H1 (cell line): ENCODE data around the gene ARL14. TPM values are rescaled to one million over a fixed set of nuclear protein-coding genes. Genes with fewer than 3 reads are reported as not detected.

Source experiments
- CTCF ChIA-PET: fragments of 300-600 bp; sonication (Branson Sonifier 250); formaldehyde crosslinking; loops from one replicate; lab custom pipeline; 2021; ENCODE audit not compliant: partially characterized antibody; lab: Charles Lee
- POLR2A ChIA-PET: fragments of 300-600 bp; sonication (Branson Sonifier 250); formaldehyde crosslinking; loops from one replicate; lab custom pipeline; 2021; ENCODE audit warnings: inconsistent platforms; ENCODE audit not compliant: partially characterized antibody; lab: Charles Lee
- DNase-seq, 2 experiments: peaks; one replicate each; pipeline versions ENCODE4 v3.0.0 to v3.0.0-alpha.2; 2010 to 2022; ENCODE audit warnings: low spot score in 2 of 2, low read depth in 1 of 2, mixed read lengths in 1 of 2
- FAIRE-seq: peaks from 2 replicates; lab custom pipeline; 2011; peaks lifted over from hg19 to GRCh38; lab: Jason Lieb, UNC
- H2AFZ ChIP-seq: 2 replicates; pipeline ENCODE4 v1.8.1; 2012; ENCODE audit warnings: low read length, inconsistent platforms
- H2AK5ac ChIP-seq: 2 replicates; pipeline ENCODE4 v1.6.1; 2013; ENCODE audit warnings: low read depth, low read length
- H2BK120ac ChIP-seq: replicated peaks from 2 replicates; pipeline ENCODE3; 2013; ENCODE audit warnings: low read depth, low read length, inconsistent platforms
- H2BK12ac ChIP-seq: 2 replicates; pipeline ENCODE4 v1.6.1; 2013; ENCODE audit warnings: low read depth, low read length
- H2BK15ac ChIP-seq: 2 replicates; pipeline ENCODE4 v1.6.1; 2013; ENCODE audit warnings: low read length
- H2BK20ac ChIP-seq: 2 replicates; pipeline ENCODE4 v1.6.1; 2013; ENCODE audit warnings: low read length
- H2BK5ac ChIP-seq: 2 replicates; pipeline ENCODE4 v1.6.1; 2013; ENCODE audit warnings: low read depth, low read length
- H3K14ac ChIP-seq: 2 replicates; pipeline ENCODE4 v1.6.1; 2013; ENCODE audit warnings: inconsistent platforms; ENCODE audit not compliant: insufficient read length
- H3K18ac ChIP-seq: 2 replicates; pipeline ENCODE4 v1.6.1; 2013; ENCODE audit warnings: low read length; ENCODE audit errors: extremely low read depth
- H3K23ac ChIP-seq: 2 replicates; pipeline ENCODE4 v1.6.1; 2013; ENCODE audit warnings: inconsistent platforms; ENCODE audit not compliant: insufficient read length
- H3K23me2 ChIP-seq: 2 replicates; pipeline ENCODE4 v1.6.1; 2013; ENCODE audit warnings: low read depth, low read length
- H3K27ac ChIP-seq: 2 replicates; pipeline ENCODE4 v1.6.1; 2011; ENCODE audit warnings: low read depth, low read length, inconsistent platforms
- H3K27me3 ChIP-seq, 4 experiments: replicated peaks in 1 of 4; 1 replicate in 1 of 4; 2 replicates in 3 of 4; pipeline versions ENCODE4 v1.6.1 to v1.8.1; 2011 to 2013; ENCODE audit warnings: low read length in 3 of 4, mild to moderate bottlenecking in 3 of 4, inconsistent platforms in 2 of 4, mixed read lengths in 2 of 4, moderate library complexity in 1 of 4; ENCODE audit not compliant: control insufficient read depth in 3 of 4, insufficient read depth in 3 of 4; ENCODE audit errors: extremely low read depth in 1 of 4
- H3K36me3 ChIP-seq, 4 experiments: 2 replicates each; pipeline versions ENCODE4 v1.6.1 to v1.8.1; 2011 to 2013; ENCODE audit warnings: mild to moderate bottlenecking in 4 of 4, low read length in 3 of 4, moderate library complexity in 2 of 4, control low read depth in 1 of 4, inconsistent platforms in 1 of 4; ENCODE audit not compliant: insufficient read depth in 4 of 4, control insufficient read depth in 2 of 4
- H3K4ac ChIP-seq: replicated peaks from 2 replicates; pipeline ENCODE3; 2013; ENCODE audit warnings: low read length, low read depth, mixed read lengths, inconsistent platforms; ENCODE audit not compliant: insufficient read length
- H3K4me1 ChIP-seq, 4 experiments: replicated peaks in 1 of 4; 1 replicate in 1 of 4; 2 replicates in 3 of 4; pipeline versions ENCODE4 v1.6.1 to v1.8.1; 2011 to 2013; ENCODE audit warnings: low read length in 3 of 4, inconsistent platforms in 2 of 4, mixed read lengths in 1 of 4; ENCODE audit not compliant: insufficient read depth in 4 of 4, control insufficient read depth in 3 of 4
- H3K4me2 ChIP-seq, 2 experiments: 2 replicates each; pipeline versions ENCODE4 v1.6.1 to v1.8.1; 2011 to 2013; ENCODE audit warnings: low read depth in 2 of 2, low read length in 2 of 2, control low read depth in 1 of 2, inconsistent platforms in 1 of 2, mild to moderate bottlenecking in 1 of 2; ENCODE audit not compliant: insufficient read depth in 1 of 2
- H3K4me3 ChIP-seq, 4 experiments: fragments of 200-600, 300-600 bp in 1 of 4; sonication (generic), shearing (Covaris generic), sonication (Bioruptor Twin) in 1 of 4; 2 replicates each; pipeline versions ENCODE4 v1.5.1 to v1.8.1; 2011 to 2016; ENCODE audit warnings: low read length in 4 of 4, low read depth in 3 of 4, control low read depth in 2 of 4, inconsistent platforms in 2 of 4, mild to moderate bottlenecking in 2 of 4, mixed read lengths in 1 of 4, moderate library complexity in 1 of 4; ENCODE audit not compliant: insufficient read depth in 2 of 4; ENCODE audit errors: extremely low read depth in 1 of 4
- H3K56ac ChIP-seq: replicated peaks from 2 replicates; pipeline ENCODE3; 2013; ENCODE audit warnings: low read depth, mild to moderate bottlenecking, mixed read lengths, low read length, inconsistent platforms; ENCODE audit not compliant: insufficient read length
- H3K79me1 ChIP-seq: 2 replicates; pipeline ENCODE4 v1.6.1; 2013; ENCODE audit warnings: low read depth, low read length, control low read depth
- H3K79me2 ChIP-seq, 2 experiments: 2 replicates each; pipeline versions ENCODE4 v1.6.1 to v1.8.1; 2012 to 2013; ENCODE audit warnings: low read length in 2 of 2, mild to moderate bottlenecking in 2 of 2, inconsistent platforms in 1 of 2; ENCODE audit not compliant: insufficient read depth in 2 of 2, control insufficient read depth in 1 of 2
- H3K9ac ChIP-seq, 4 experiments: replicated peaks in 1 of 4; 1 replicate in 1 of 4; 2 replicates in 3 of 4; pipeline versions ENCODE4 v1.6.1 to v1.8.1; 2011 to 2013; ENCODE audit warnings: low read depth in 3 of 4, low read length in 3 of 4, control low read depth in 2 of 4, mild to moderate bottlenecking in 2 of 4, moderate library complexity in 2 of 4, inconsistent platforms in 1 of 4; ENCODE audit errors: extremely low read depth in 1 of 4
- H3K9me3 ChIP-seq, 2 experiments: 2 replicates each; pipeline versions ENCODE4 v1.6.1 to v1.8.1; 2012 to 2013; ENCODE audit warnings: mild to moderate bottlenecking in 2 of 2, moderate library complexity in 2 of 2, control low read depth in 1 of 2, inconsistent platforms in 1 of 2, low read depth in 1 of 2, low read length in 1 of 2, mixed read lengths in 1 of 2; ENCODE audit not compliant: insufficient read depth in 2 of 2
- H4K20me1 ChIP-seq, 2 experiments: replicated peaks in 1 of 2; 2 replicates each; pipeline versions ENCODE3 to v1.8.1; 2011 to 2013; ENCODE audit warnings: inconsistent platforms in 2 of 2, low read length in 2 of 2, mild to moderate bottlenecking in 1 of 2; ENCODE audit not compliant: insufficient read depth in 2 of 2, control insufficient read depth in 1 of 2
- H4K5ac ChIP-seq: 2 replicates; pipeline ENCODE4 v1.6.1; 2013; ENCODE audit warnings: low read length, low read depth, mixed read lengths, inconsistent platforms; ENCODE audit not compliant: insufficient read length
- H4K8ac ChIP-seq: 2 replicates; pipeline ENCODE4 v1.8.0; 2013; ENCODE audit warnings: mild to moderate bottlenecking, moderate library complexity, low read length, inconsistent platforms; ENCODE audit not compliant: insufficient read depth; ENCODE audit errors: extremely low read depth
- H4K91ac ChIP-seq: replicated peaks from 2 replicates; pipeline ENCODE3; 2013; ENCODE audit warnings: low read length, mixed read lengths, inconsistent platforms; ENCODE audit not compliant: insufficient read length
- BACH1 ChIP-seq: IDR thresholded peaks from 2 replicates; pipeline ENCODE4 v1.6.1; 2012; ENCODE audit warnings: low read length, improper control_type of control experiment
- CBX5 ChIP-seq: fragments of 300-800, 300-1000 bp; sonication (generic); IDR thresholded peaks from 2 replicates; pipeline ENCODE4 v1.7.1; 2016; ENCODE audit warnings: antibody characterized with exemption, low read length, low read depth
- CHD1 ChIP-seq: IDR thresholded peaks from 2 replicates; pipeline ENCODE4 v1.6.1; 2012; ENCODE audit warnings: low read depth, low read length, improper control_type of control experiment
- HDAC2 ChIP-seq, 2 experiments: fragments of 300-600 bp in 1 of 2; sonication (generic) in 1 of 2; IDR thresholded peaks; 2 replicates each; pipeline ENCODE4 v1.6.1; 2011 to 2012; ENCODE audit warnings: low read depth in 2 of 2, low read length in 2 of 2, mild to moderate bottlenecking in 2 of 2, moderate library complexity in 2 of 2, borderline replicate concordance in 1 of 2, inconsistent platforms in 1 of 2
- HDAC6 ChIP-seq: IDR thresholded peaks from one replicate; pipeline ENCODE4 v1.7.1; 2012; ENCODE audit warnings: low read depth, mild to moderate bottlenecking, inconsistent platforms, low read length, moderate library complexity
- KDM1A ChIP-seq: fragments of 200-600, 300-600 bp; sonication (generic); IDR thresholded peaks from 2 replicates; pipeline ENCODE4 v1.7.1; 2016; ENCODE audit warnings: mild to moderate bottlenecking, low read length, borderline replicate concordance
- POLR2AphosphoS5 ChIP-seq: IDR thresholded peaks from 2 replicates; pipeline ENCODE4 v1.6.1; 2011; ENCODE audit warnings: low read depth, low read length
- SIN3A ChIP-seq, 2 experiments: IDR thresholded peaks in 1 of 2; conservative IDR thresholded peaks in 1 of 2; 2 replicates each; pipeline ENCODE4 v1.6.1; 2011 to 2012; ENCODE audit warnings: low read length in 2 of 2, improper control_type of control experiment in 1 of 2, low read depth in 1 of 2, mild to moderate bottlenecking in 1 of 2
- SUZ12 ChIP-seq: fragments of 200-600 bp; sonication (generic); IDR thresholded peaks from 2 replicates; pipeline ENCODE4 v1.6.1; 2012; ENCODE audit warnings: mild to moderate bottlenecking, inconsistent platforms, low read length, moderate library complexity, mixed read lengths
- WGBS, 2 experiments: shearing (Covaris generic) in 1 of 2; methylation state at CpG; one replicate each; pipeline versions ENCODE4 v1.1.6 to v1.1.7; 2013 to 2015; ENCODE audit warnings: low lambda C conversion rate in 2 of 2, mixed read lengths in 2 of 2, inconsistent platforms in 1 of 2, low coverage in 1 of 2, missing lambda C conversion rate in 1 of 2; ENCODE audit not compliant: insufficient replicate concordance in 2 of 2, insufficient coverage in 1 of 2, insufficient read length in 1 of 2; ENCODE audit errors: extremely low coverage in 1 of 2, missing lambda C conversion rate in 1 of 2; 5-methylcytosine and 5-hydroxymethylcytosine counted together
- polyA plus RNA-seq, 7 experiments: library from polyadenylated mRNA; depleted of rRNA in 3 of 7; stranded (reverse) in 5 of 7; unstranded in 2 of 7; fragments of >200 nt in 5 of 7; fragments of 200-250 nt in 2 of 7; gene quantifications; 1 replicate in 5 of 7; 2 replicates in 1 of 7; 4 replicates in 1 of 7; pipeline versions ENCODE4 v1.2.1 to v1.2.3, GENCODE V29; 2011 to 2013; ENCODE audit warnings: missing spikeins in 2 of 7, mixed read lengths in 2 of 7
- total RNA-seq: library from RNA; stranded (reverse); fragmentation: NEBNext Ultra II Directional; extraction: Animal tissue kit (Norgen Biotek cat#: 25700); gene quantifications from 2 replicates; pipeline ENCODE4 v1.2.1, GENCODE V29; 2021
- TF ChIP-seq, protein P1 (sequence below), 3 experiments: IDR thresholded peaks; 1 replicate in 2 of 3; 2 replicates in 1 of 3; pipeline versions ENCODE4 v1.5.1 to v1.6.1; 2011; ENCODE audit warnings: low read length in 3 of 3, mild to moderate bottlenecking in 3 of 3, inconsistent platforms in 2 of 3, low read depth in 1 of 3, moderate library complexity in 1 of 3; ENCODE audit not compliant: insufficient read depth in 1 of 3; ENCODE audit errors: control extremely low read depth in 1 of 3

Gene ARL14
- total and polyA plus RNA-seq, 2 of the 8 experiments (the other 6 are each of a cell fraction or from before 2014, with no cell fraction given): not detected

- Histone ChIP-seq H2AFZ (peak overlapping the region; percentile 96), H2BK12ac (no peak overlapping the region)
These were observed 15.3 kb upstream of the ARL14 start for GRCh38 chr3:160661660-160662059.

More at GRCh38 chr3:160661660-160662059, 15.3 kb upstream of the ARL14 start:
- no peak overlapping the region for H2BK5ac ChIP-seq
- TF ChIP-seq, protein P1, sequence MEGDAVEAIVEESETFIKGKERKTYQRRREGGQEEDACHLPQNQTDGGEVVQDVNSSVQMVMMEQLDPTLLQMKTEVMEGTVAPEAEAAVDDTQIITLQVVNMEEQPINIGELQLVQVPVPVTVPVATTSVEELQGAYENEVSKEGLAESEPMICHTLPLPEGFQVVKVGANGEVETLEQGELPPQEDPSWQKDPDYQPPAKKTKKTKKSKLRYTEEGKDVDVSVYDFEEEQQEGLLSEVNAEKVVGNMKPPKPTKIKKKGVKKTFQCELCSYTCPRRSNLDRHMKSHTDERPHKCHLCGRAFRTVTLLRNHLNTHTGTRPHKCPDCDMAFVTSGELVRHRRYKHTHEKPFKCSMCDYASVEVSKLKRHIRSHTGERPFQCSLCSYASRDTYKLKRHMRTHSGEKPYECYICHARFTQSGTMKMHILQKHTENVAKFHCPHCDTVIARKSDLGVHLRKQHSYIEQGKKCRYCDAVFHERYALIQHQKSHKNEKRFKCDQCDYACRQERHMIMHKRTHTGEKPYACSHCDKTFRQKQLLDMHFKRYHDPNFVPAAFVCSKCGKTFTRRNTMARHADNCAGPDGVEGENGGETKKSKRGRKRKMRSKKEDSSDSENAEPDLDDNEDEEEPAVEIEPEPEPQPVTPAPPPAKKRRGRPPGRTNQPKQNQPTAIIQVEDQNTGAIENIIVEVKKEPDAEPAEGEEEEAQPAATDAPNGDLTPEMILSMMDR (IDR thresholded peaks at IDR 0.05; ENCODE audit: control extremely low read depth in 1 of 3, insufficient read depth in 1 of 3, low read depth in 1 of 3, low read length in 3 of 3): no peak
- no peak for TF ChIP-seq HDAC6
- no peak for TF ChIP-seq SUZ12
- no peak for TF ChIP-seq CHD1
- no peak for TF ChIP-seq BACH1
- TF ChIP-seq HDAC2 (IDR thresholded peaks at IDR 0.05; ENCODE audit: borderline replicate concordance in 1 of 2, low read depth in 2 of 2, low read length in 2 of 2): no peak
- no peak for TF ChIP-seq KDM1A
- TF ChIP-seq CBX5: no peak
- no peak for TF ChIP-seq POLR2AphosphoS5
- TF ChIP-seq SIN3A (conservative IDR thresholded peaks at IDR 0.05 in 1 of 2, IDR thresholded peaks at IDR 0.05 in 1 of 2; ENCODE audit: low read depth in 1 of 2, low read length in 2 of 2): no peak
- TF ChIP-seq, all 59 proteins: peak for 0
- ChIA-PET CTCF (interaction anchor here (1.1 to 1.2 kb wide), 3 partner anchors 18 to 59 kb away, joined by 3 read pairs; no protein-coding TSS in a partner anchor), POLR2A (no interaction called here)
- 70% methylated on average over 1 of the region's 1 CpG; no CpG with 5 or more reads in 1 of the 2 experiments for WGBS, 2 experiments
- Histone ChIP-seq H4K91ac (no peak overlapping the region), H2BK120ac (no peak overlapping the region), H3K4me2 (no peak overlapping the region), H4K8ac (no peak overlapping the region), H3K27me3 (no peaks in the 10 kb centered on the region; a peak in 1 of 7 replicates), H3K56ac (no peak overlapping the region), H3K36me3 (no peaks in the 10 kb centered on the region), H3K4me3 (no peak overlapping the region), H4K5ac (no peak overlapping the region), H3K9me3 (no peaks in the 10 kb centered on the region), H2AK5ac (no peak overlapping the region), H3K79me2 (no peaks in the 10 kb centered on the region), H3K79me1 (no peaks in the 10 kb centered on the region), H2BK20ac (no peak overlapping the region), H3K4me1 (no peaks in the 10 kb centered on the region; a peak in 1 of 7 replicates), H3K18ac (no peak overlapping the region), H4K20me1 (no peaks in the 10 kb centered on the region), H3K23ac (no peak overlapping the region), H3K14ac (no peak overlapping the region), H3K27ac (no peak overlapping the region), H3K23me2 (no peaks in the 10 kb centered on the region; the same call in 1 of the 2 replicates), H2BK15ac (no peak overlapping the region), H3K4ac (no peak overlapping the region), H3K9ac (no peak overlapping the region)
- FAIRE-seq: no peak
- no peak for DNase-seq
